GM12878 (cell line): ENCODE results near the gene INO80D. TPM values are rescaled to one million over a fixed set of nuclear protein-coding genes. Genes with fewer than 3 reads are reported as not detected.

Experiments
- ATAC-seq: fragments of 200-7000 bp; cut with Tn5 transposase; 3 replicates; pipeline ENCODE4 v1.9.1; 2020; ENCODE audit warnings: mild to moderate bottlenecking, moderate library complexity
- BruUV-seq: library from RNA; stranded (reverse); fragments of 400-500 nt; replicated peaks from 2 replicates; lab custom pipeline; 2021; lab: Mats Ljungman, UMichigan
- CTCF ChIA-PET: fragments of 300-600 bp; sonication (Branson Sonifier 250); formaldehyde crosslinking; extraction: SDS; loops from one replicate; lab custom pipeline; 2021; ENCODE audit warnings: inconsistent platforms; lab: Yijun Ruan, JAX
- POLR2A ChIA-PET: fragments of 350-600 bp; formaldehyde crosslinking; extraction: SDS; loops from one replicate; lab custom pipeline; 2021; ENCODE audit warnings: inconsistent platforms; lab: Charles Lee
- RAD21 ChIA-PET: fragments of 300-600 bp; sonication (Branson Sonifier 250); formaldehyde crosslinking; loops from one replicate; lab custom pipeline; 2023; ENCODE audit warnings: antibody characterized with exemption; ENCODE audit not compliant: unreplicated experiment; lab: Charles Lee
- SMC1A ChIA-PET: fragments of 300-600 bp; sonication (Branson Sonifier 250); formaldehyde crosslinking; loops from one replicate; lab custom pipeline; 2023; ENCODE audit not compliant: unreplicated experiment, uncharacterized antibody; lab: Charles Lee
- DNase-seq: peaks from one replicate; pipeline ENCODE4 v3.0.0-alpha.2; 2011; ENCODE audit warnings: low read depth, low spot score
- FAIRE-seq: peaks from 3 replicates; lab custom pipeline; 2011; peaks lifted over from hg19 to GRCh38; lab: Jason Lieb, UNC
- H2AFZ ChIP-seq: 2 replicates; pipeline ENCODE4 v1.6.0; 2011; ENCODE audit warnings: low read depth, low read length, control low read depth; ENCODE audit not compliant: control insufficient read depth
- H3K27ac ChIP-seq: 2 replicates; pipeline ENCODE4 v1.5.1; 2011; ENCODE audit warnings: control low read depth; ENCODE audit not compliant: control insufficient read depth, insufficient read depth
- H3K27me3 ChIP-seq, 2 experiments: replicated peaks in 1 of 2; 2 replicates each; pipeline versions ENCODE4 v1.6.0 to v1.6.1; 2011; ENCODE audit warnings: low read length in 1 of 2; ENCODE audit not compliant: control insufficient read depth in 2 of 2, insufficient read depth in 2 of 2
- H3K36me3 ChIP-seq, 2 experiments: 2 replicates each; pipeline ENCODE4 v1.5.1; 2011; ENCODE audit warnings: low read length in 1 of 2; ENCODE audit not compliant: control insufficient read depth in 2 of 2, insufficient read depth in 2 of 2
- H3K4me1 ChIP-seq: 2 replicates; pipeline ENCODE4 v1.6.1; 2011; ENCODE audit warnings: mild to moderate bottlenecking, low read length, moderate library complexity, mixed read lengths; ENCODE audit not compliant: control insufficient read depth, insufficient read depth
- H3K4me2 ChIP-seq: 2 replicates; pipeline ENCODE4 v1.6.0; 2011; ENCODE audit warnings: control low read depth; ENCODE audit not compliant: control insufficient read depth, insufficient read depth
- H3K4me3 ChIP-seq: fragments of 200-600 bp; sonication (generic); 2 replicates; pipeline ENCODE4 v1.5.1; 2016
- H3K79me2 ChIP-seq: 2 replicates; pipeline ENCODE4 v1.6.0; 2011; ENCODE audit warnings: low read length; ENCODE audit not compliant: control insufficient read depth, insufficient read depth
- H3K9ac ChIP-seq: 2 replicates; pipeline ENCODE4 v1.8.0; 2011; ENCODE audit warnings: low read length, control low read depth, mixed read lengths; ENCODE audit not compliant: control insufficient read depth, insufficient read depth
- H3K9me3 ChIP-seq: replicated peaks from 3 replicates; pipeline ENCODE4 v1.5.1; 2011; ENCODE audit warnings: mild to moderate bottlenecking, low read length; ENCODE audit not compliant: control insufficient read depth, insufficient read depth
- H4K20me1 ChIP-seq: 2 replicates; pipeline ENCODE4 v1.6.0; 2011; ENCODE audit not compliant: control insufficient read depth, insufficient read depth
- BHLHE40 ChIP-seq, 2 experiments: fragments of 450-650 bp in 1 of 2; IDR thresholded peaks; 2 replicates each; pipeline ENCODE4 v1.6.1; 2011 to 2017; ENCODE audit warnings: low read depth in 2 of 2, borderline replicate concordance in 1 of 2, improper control_type of control experiment in 1 of 2, low read length in 1 of 2, mild to moderate bottlenecking in 1 of 2
- KAT2A ChIP-seq: conservative IDR thresholded peaks from 2 replicates; pipeline ENCODE4 v1.6.1; 2011; ENCODE audit warnings: low read depth, low read length; ENCODE audit not compliant: control insufficient read depth
- NBN ChIP-seq: fragments of 450-650 bp; IDR thresholded peaks from 2 replicates; pipeline ENCODE4 v1.6.1; 2016
- PAX8 ChIP-seq: fragments of 450-650 bp; IDR thresholded peaks from 2 replicates; pipeline ENCODE4 v1.6.1; 2017; ENCODE audit warnings: mild to moderate bottlenecking, moderate library complexity
- STAT3 ChIP-seq: IDR thresholded peaks from 2 replicates; pipeline ENCODE4 v1.6.1; 2011; ENCODE audit warnings: low read depth, low read length, improper control_type of control experiment
- ZNF274 ChIP-seq: IDR thresholded peaks from one replicate; pipeline ENCODE4 v1.8.0; 2011; ENCODE audit not compliant: insufficient read length, insufficient read depth
- WGBS: methylation state at CpG from one replicate; pipeline ENCODE4 v1.1.6; 2016; ENCODE audit warnings: low lambda C conversion rate; ENCODE audit not compliant: insufficient replicate concordance, insufficient coverage; ENCODE audit errors: missing lambda C conversion rate; 5-methylcytosine and 5-hydroxymethylcytosine counted together
- in situ Hi-C: fragments of 300-500 bp; cut with MboI; formaldehyde crosslinking; loops from 9 replicates; pipeline ENCODE4 v1.14.3; 2018; ENCODE audit warnings: mixed read lengths
- intact Hi-C: fragments of 100-400 bp; cut with micrococcal nuclease; formaldehyde crosslinking; loops from one replicate; pipeline ENCODE4 v1.14.2; 2022; ENCODE audit not compliant: unreplicated experiment
- polyA plus RNA-seq, 11 experiments: library from polyadenylated mRNA; depleted of rRNA in 4 of 11; unstranded in 6 of 11; stranded (reverse) in 5 of 11; fragments of >200 nt; fragmentation: Nextera tagmentation in 4 of 11; fragmentation: Illumina TruSeq in 1 of 11; extraction: Ambion mirVana in 4 of 11; extraction: Trizol in 1 of 11; gene quantifications; 1 replicate in 1 of 11; 2 replicates in 10 of 11; pipeline versions ENCODE4 v1.2.1 to v1.2.3, GENCODE V29; 2011 to 2016; ENCODE audit warnings: inconsistent platforms in 2 of 11, missing spikeins in 2 of 11, low read depth in 1 of 11
- total RNA-seq, 4 experiments: library from RNA; depleted of rRNA in 3 of 4; stranded (reverse); fragments of >200 nt in 3 of 4; fragmentation: Illumina TruSeq in 1 of 4; extraction: Trizol in 1 of 4; gene quantifications; 2 replicates each; pipeline versions ENCODE4 v1.2.1 to v1.2.3, GENCODE V29; 2013 to 2021
- TF ChIP-seq, protein P1 (sequence below): fragments of 450-650 bp; conservative IDR thresholded peaks from 2 replicates; pipeline ENCODE4 v1.6.1; 2017; ENCODE audit warnings: mild to moderate bottlenecking, moderate library complexity
- TF ChIP-seq, protein P2 (sequence below): IDR thresholded peaks from 2 replicates; pipeline ENCODE4 v1.6.1; 2012; ENCODE audit warnings: improper control_type of control experiment, low read depth, low read length; ENCODE audit not compliant: insufficient replicate concordance
- TF ChIP-seq, protein P3 (sequence below): IDR thresholded peaks from 2 replicates; pipeline ENCODE4 v1.6.1; 2012; ENCODE audit warnings: mild to moderate bottlenecking, low read depth, low read length
- TF ChIP-seq, protein P4 (sequence below): IDR thresholded peaks from 2 replicates; pipeline ENCODE4 v1.6.1; 2012; ENCODE audit warnings: low read depth, low read length, improper control_type of control experiment

INO80D gene
- total and polyA plus RNA-seq, 10 of the 15 experiments (the other 5 are each of a cell fraction or from before 2014, with no cell fraction given): 0.73 to 16.3 (median 4.7) TPM

DNA sequence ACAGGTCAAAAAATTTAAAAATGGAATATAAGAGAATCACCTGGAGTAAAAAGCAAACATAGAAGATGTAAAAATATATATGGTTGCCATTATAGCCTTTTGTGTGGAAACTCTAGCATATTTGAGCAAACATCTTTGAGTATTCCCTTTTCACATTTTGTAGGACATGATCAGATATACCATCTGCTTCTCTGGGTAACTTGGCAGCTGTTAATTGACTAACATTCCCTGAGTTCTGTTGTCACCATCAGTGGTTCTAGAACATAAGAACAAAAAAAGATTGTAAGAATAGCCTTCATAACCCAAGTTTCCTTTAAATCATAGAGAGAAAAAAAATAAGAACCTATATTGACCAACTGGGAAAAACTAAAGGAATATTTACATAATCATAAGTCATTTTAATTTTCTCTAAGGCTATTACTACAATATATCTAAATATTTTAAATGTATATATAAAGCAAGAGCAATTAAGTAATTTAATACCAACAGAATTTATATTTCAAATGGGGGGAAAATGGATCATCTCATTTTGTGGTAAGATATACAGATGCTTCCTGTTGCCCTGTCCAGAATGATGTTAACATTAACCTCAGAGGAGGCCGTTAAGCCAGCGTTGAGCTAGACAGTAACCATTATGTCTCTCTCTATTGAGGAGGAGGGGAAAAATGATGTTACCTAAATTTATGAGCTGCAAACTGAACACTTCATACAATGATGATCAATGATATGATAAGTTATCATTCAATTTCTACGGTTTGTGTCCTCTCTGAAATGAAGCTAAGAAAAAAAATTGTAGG is 9.8 kb upstream of the INO80D start:
- no TSS peak for BruUV-seq
- Histone ChIP-seq H4K20me1 (no peaks in the 10 kb centered on the region), H3K9ac (no peak overlapping the region), H3K27me3 (no peaks in the 10 kb centered on the region), H3K27ac (no peak overlapping the region), H3K9me3 (no peaks in the 10 kb centered on the region), H3K4me1 (no peaks in the 10 kb centered on the region), H3K4me2 (no peak overlapping the region), H3K4me3 (no peak overlapping the region), H3K79me2 (no peaks in the 10 kb centered on the region), H2AFZ (no peak overlapping the region), H3K36me3 (no peaks in the 10 kb centered on the region)
- SMC1A ChIA-PET: interaction anchor here (0.7 to 2.8 kb wide), 2 partner anchors 8 to 110 kb away, joined by 3 to 20 read pairs; partner anchors contain the start of gene INO80D
- no peak for ATAC-seq
- DNase-seq: no peak
- intact Hi-C loops: no loop called here
- FAIRE-seq: no peak
- CTCF ChIA-PET: interaction anchor here (1.9 kb wide), 1 partner anchor 12 kb away, joined by 5 read pairs; no protein-coding TSS in a partner anchor
- 78% methylated on average over 3 of the region's 3 CpGs for WGBS
- RAD21 ChIA-PET: interaction anchor here (1.5 kb wide), 1 partner anchor 9 kb away, joined by 4 read pairs; the partner anchor contains the start of gene INO80D
- in situ Hi-C loops: no loop called here
- TF ChIP-seq, protein P1, sequence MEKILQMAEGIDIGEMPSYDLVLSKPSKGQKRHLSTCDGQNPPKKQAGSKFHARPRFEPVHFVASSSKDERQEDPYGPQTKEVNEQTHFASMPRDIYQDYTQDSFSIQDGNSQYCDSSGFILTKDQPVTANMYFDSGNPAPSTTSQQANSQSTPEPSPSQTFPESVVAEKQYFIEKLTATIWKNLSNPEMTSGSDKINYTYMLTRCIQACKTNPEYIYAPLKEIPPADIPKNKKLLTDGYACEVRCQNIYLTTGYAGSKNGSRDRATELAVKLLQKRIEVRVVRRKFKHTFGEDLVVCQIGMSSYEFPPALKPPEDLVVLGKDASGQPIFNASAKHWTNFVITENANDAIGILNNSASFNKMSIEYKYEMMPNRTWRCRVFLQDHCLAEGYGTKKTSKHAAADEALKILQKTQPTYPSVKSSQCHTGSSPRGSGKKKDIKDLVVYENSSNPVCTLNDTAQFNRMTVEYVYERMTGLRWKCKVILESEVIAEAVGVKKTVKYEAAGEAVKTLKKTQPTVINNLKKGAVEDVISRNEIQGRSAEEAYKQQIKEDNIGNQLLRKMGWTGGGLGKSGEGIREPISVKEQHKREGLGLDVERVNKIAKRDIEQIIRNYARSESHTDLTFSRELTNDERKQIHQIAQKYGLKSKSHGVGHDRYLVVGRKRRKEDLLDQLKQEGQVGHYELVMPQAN: no peak
- TF ChIP-seq, protein P2, sequence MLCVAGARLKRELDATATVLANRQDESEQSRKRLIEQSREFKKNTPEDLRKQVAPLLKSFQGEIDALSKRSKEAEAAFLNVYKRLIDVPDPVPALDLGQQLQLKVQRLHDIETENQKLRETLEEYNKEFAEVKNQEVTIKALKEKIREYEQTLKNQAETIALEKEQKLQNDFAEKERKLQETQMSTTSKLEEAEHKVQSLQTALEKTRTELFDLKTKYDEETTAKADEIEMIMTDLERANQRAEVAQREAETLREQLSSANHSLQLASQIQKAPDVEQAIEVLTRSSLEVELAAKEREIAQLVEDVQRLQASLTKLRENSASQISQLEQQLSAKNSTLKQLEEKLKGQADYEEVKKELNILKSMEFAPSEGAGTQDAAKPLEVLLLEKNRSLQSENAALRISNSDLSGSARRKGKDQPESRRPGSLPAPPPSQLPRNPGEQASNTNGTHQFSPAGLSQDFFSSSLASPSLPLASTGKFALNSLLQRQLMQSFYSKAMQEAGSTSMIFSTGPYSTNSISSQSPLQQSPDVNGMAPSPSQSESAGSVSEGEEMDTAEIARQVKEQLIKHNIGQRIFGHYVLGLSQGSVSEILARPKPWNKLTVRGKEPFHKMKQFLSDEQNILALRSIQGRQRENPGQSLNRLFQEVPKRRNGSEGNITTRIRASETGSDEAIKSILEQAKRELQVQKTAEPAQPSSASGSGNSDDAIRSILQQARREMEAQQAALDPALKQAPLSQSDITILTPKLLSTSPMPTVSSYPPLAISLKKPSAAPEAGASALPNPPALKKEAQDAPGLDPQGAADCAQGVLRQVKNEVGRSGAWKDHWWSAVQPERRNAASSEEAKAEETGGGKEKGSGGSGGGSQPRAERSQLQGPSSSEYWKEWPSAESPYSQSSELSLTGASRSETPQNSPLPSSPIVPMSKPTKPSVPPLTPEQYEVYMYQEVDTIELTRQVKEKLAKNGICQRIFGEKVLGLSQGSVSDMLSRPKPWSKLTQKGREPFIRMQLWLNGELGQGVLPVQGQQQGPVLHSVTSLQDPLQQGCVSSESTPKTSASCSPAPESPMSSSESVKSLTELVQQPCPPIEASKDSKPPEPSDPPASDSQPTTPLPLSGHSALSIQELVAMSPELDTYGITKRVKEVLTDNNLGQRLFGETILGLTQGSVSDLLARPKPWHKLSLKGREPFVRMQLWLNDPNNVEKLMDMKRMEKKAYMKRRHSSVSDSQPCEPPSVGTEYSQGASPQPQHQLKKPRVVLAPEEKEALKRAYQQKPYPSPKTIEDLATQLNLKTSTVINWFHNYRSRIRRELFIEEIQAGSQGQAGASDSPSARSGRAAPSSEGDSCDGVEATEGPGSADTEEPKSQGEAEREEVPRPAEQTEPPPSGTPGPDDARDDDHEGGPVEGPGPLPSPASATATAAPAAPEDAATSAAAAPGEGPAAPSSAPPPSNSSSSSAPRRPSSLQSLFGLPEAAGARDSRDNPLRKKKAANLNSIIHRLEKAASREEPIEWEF: no peak
- TF ChIP-seq NBN: no peak
- TF ChIP-seq, protein P3, sequence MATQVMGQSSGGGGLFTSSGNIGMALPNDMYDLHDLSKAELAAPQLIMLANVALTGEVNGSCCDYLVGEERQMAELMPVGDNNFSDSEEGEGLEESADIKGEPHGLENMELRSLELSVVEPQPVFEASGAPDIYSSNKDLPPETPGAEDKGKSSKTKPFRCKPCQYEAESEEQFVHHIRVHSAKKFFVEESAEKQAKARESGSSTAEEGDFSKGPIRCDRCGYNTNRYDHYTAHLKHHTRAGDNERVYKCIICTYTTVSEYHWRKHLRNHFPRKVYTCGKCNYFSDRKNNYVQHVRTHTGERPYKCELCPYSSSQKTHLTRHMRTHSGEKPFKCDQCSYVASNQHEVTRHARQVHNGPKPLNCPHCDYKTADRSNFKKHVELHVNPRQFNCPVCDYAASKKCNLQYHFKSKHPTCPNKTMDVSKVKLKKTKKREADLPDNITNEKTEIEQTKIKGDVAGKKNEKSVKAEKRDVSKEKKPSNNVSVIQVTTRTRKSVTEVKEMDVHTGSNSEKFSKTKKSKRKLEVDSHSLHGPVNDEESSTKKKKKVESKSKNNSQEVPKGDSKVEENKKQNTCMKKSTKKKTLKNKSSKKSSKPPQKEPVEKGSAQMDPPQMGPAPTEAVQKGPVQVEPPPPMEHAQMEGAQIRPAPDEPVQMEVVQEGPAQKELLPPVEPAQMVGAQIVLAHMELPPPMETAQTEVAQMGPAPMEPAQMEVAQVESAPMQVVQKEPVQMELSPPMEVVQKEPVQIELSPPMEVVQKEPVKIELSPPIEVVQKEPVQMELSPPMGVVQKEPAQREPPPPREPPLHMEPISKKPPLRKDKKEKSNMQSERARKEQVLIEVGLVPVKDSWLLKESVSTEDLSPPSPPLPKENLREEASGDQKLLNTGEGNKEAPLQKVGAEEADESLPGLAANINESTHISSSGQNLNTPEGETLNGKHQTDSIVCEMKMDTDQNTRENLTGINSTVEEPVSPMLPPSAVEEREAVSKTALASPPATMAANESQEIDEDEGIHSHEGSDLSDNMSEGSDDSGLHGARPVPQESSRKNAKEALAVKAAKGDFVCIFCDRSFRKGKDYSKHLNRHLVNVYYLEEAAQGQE: no peak
- no peak for TF ChIP-seq ZNF274
- TF ChIP-seq KAT2A: no peak
- no peak for TF ChIP-seq STAT3
- no peak for TF ChIP-seq PAX8
- TF ChIP-seq, protein P4, sequence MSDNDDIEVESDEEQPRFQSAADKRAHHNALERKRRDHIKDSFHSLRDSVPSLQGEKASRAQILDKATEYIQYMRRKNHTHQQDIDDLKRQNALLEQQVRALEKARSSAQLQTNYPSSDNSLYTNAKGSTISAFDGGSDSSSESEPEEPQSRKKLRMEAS: no peak
- no peak for TF ChIP-seq BHLHE40 (IDR thresholded peaks at IDR 0.05; ENCODE audit: borderline replicate concordance in 1 of 2, low read depth in 2 of 2, low read length in 1 of 2)
- POLR2A ChIA-PET: interaction anchor here (1.0 kb wide), 1 partner anchor 9 kb away, joined by 4 read pairs; the partner anchor contains the start of gene INO80D
